CD14-positive monocyte (primary cell): Measurements from ENCODE around the gene KIF26A. TPM values are rescaled to one million over a fixed set of nuclear protein-coding genes. Genes with fewer than 3 reads are reported as not detected.

Source experiments
- DNase-seq, 3 donors: peaks; one replicate each; pipeline ENCODE4 v3.0.0-alpha.2; 2011 to 2022
- H2AFZ ChIP-seq: 2 replicates; pipeline ENCODE4 v1.6.0; 2012; ENCODE audit warnings: mild to moderate bottlenecking, low read depth, low read length, inconsistent platforms; ENCODE audit not compliant: insufficient read depth, poor library complexity, severe bottlenecking
- H3K27ac ChIP-seq, 2 donors: 1 replicate in 1 of 2; 2 replicates in 1 of 2; pipeline ENCODE4 v1.5.1; 2012 to 2013; ENCODE audit warnings: low read length in 2 of 2, control low read depth in 1 of 2, inconsistent platforms in 1 of 2, low read depth in 1 of 2, mild to moderate bottlenecking in 1 of 2
- H3K27me3 ChIP-seq, 2 donors: one replicate each; pipeline versions ENCODE4 v1.6.0 to v1.6.1; 2011 to 2013; ENCODE audit warnings: low read length in 2 of 2; ENCODE audit not compliant: control insufficient read depth in 2 of 2, insufficient read depth in 2 of 2
- H3K36me3 ChIP-seq, 2 donors: replicated peaks in 1 of 2; 1 replicate in 1 of 2; 2 replicates in 1 of 2; pipeline versions ENCODE4 v1.5.1 to v1.6.1; 2012 to 2013; ENCODE audit warnings: low read length in 2 of 2, control low read depth in 1 of 2, inconsistent platforms in 1 of 2, mild to moderate bottlenecking in 1 of 2; ENCODE audit not compliant: insufficient read depth in 2 of 2, control insufficient read depth in 1 of 2
- H3K4me1 ChIP-seq, 2 donors: 1 replicate in 1 of 2; 2 replicates in 1 of 2; pipeline versions ENCODE4 v1.5.1 to v1.6.1; 2012 to 2013; ENCODE audit warnings: low read length in 2 of 2, control low read depth in 1 of 2, inconsistent platforms in 1 of 2, mild to moderate bottlenecking in 1 of 2, moderate library complexity in 1 of 2; ENCODE audit not compliant: insufficient read depth in 2 of 2, control insufficient read depth in 1 of 2
- H3K4me2 ChIP-seq: replicated peaks from 2 replicates; pipeline ENCODE3; 2012; ENCODE audit warnings: low read length, moderate library complexity, mild to moderate bottlenecking; ENCODE audit not compliant: poor library complexity, severe bottlenecking; ENCODE audit errors: extremely low read depth
- H3K4me3 ChIP-seq, 3 experiments: fragments of 200-600 bp in 1 of 3; sonication (generic) in 1 of 3; replicated peaks in 1 of 3; 1 replicate in 2 of 3; 2 replicates in 1 of 3; pipeline ENCODE4 v1.5.1; 2011 to 2013; ENCODE audit warnings: low read length in 3 of 3, mild to moderate bottlenecking in 3 of 3, control low read depth in 2 of 3, low read depth in 2 of 3, inconsistent platforms in 1 of 3, moderate library complexity in 1 of 3
- H3K79me2 ChIP-seq: 2 replicates; pipeline ENCODE4 v1.6.0; 2012; ENCODE audit warnings: mild to moderate bottlenecking, control low read depth, inconsistent platforms, low read length, moderate library complexity; ENCODE audit not compliant: insufficient read depth
- H3K9ac ChIP-seq: 2 replicates; pipeline ENCODE4 v1.6.0; 2017; ENCODE audit warnings: low read length, mild to moderate bottlenecking; ENCODE audit not compliant: insufficient read depth, poor library complexity, severe bottlenecking
- H3K9me3 ChIP-seq, 2 donors: replicated peaks in 1 of 2; 1 replicate in 1 of 2; 2 replicates in 1 of 2; pipeline versions ENCODE4 v1.5.1 to v1.6.1; 2012 to 2013; ENCODE audit warnings: low read length in 2 of 2, control low read depth in 1 of 2; ENCODE audit not compliant: control insufficient read depth in 1 of 2, insufficient read depth in 1 of 2
- H4K20me1 ChIP-seq: 2 replicates; pipeline ENCODE4 v1.6.0; 2012; ENCODE audit warnings: mild to moderate bottlenecking, low read length, control low read depth, moderate library complexity; ENCODE audit not compliant: insufficient read depth
- H3K27ac Mint-ChIP-seq, 7 donors: one replicate each; pipeline ENCODE4 v1.8.0; 2020; ENCODE audit warnings: mild to moderate bottlenecking in 7 of 7, mixed read lengths in 7 of 7, moderate library complexity in 6 of 7, inconsistent platforms in 2 of 7
- H3K27me3 Mint-ChIP-seq, 3 donors: one replicate each; pipeline ENCODE4 v1.8.0; 2021 to 2022; ENCODE audit warnings: low read depth in 3 of 3, mild to moderate bottlenecking in 3 of 3, mixed read lengths in 3 of 3, moderate library complexity in 3 of 3, inconsistent platforms in 1 of 3
- H3K36me3 Mint-ChIP-seq, 2 donors: one replicate each; pipeline ENCODE4 v1.8.0; 2020; ENCODE audit warnings: mixed read lengths in 2 of 2, inconsistent platforms in 1 of 2, mild to moderate bottlenecking in 1 of 2
- H3K4me1 Mint-ChIP-seq: one replicate; pipeline ENCODE4 v1.8.0; 2020; ENCODE audit warnings: mild to moderate bottlenecking, mixed read lengths
- H3K4me3 Mint-ChIP-seq, 2 donors: one replicate each; pipeline ENCODE4 v1.8.0; 2020; ENCODE audit warnings: mild to moderate bottlenecking in 2 of 2, mixed read lengths in 2 of 2, moderate library complexity in 1 of 2
- H3K9me3 Mint-ChIP-seq, 7 donors: one replicate each; pipeline ENCODE4 v1.8.0; 2020 to 2022; ENCODE audit warnings: mixed read lengths in 7 of 7, mild to moderate bottlenecking in 6 of 7, moderate library complexity in 6 of 7, inconsistent platforms in 2 of 7
- CTCF ChIP-seq: fragments of 200-600 bp; IDR thresholded peaks from one replicate; pipeline ENCODE4 v1.8.0; 2022; ENCODE audit warnings: antibody characterized with exemption, mild to moderate bottlenecking
- WGBS: methylation state at CpG from one replicate; pipeline ENCODE4 v1.1.5; 2013; ENCODE audit warnings: missing lambda C conversion rate; ENCODE audit not compliant: insufficient coverage; 5-methylcytosine and 5-hydroxymethylcytosine counted together
- intact Hi-C, 2 donors: fragments of 100-400 bp; cut with micrococcal nuclease; formaldehyde crosslinking; loops; one replicate each; pipeline versions ENCODE4 v1.15.0 to v1.15.1; 2023
- polyA plus RNA-seq, 3 donors: library from polyadenylated mRNA; depleted of rRNA in 1 of 3; unstranded in 2 of 3; stranded (reverse) in 1 of 3; fragments of 300-500 nt in 2 of 3; fragments of >200 nt in 1 of 3; fragmentation: Illumina TruSeq in 2 of 3; gene quantifications; 1 replicate in 2 of 3; 2 replicates in 1 of 3; pipeline ENCODE4 v1.2.3, GENCODE V29; 2012 to 2021

Gene KIF26A
- polyA plus RNA-seq, 3 donors = not detected

DNA sequence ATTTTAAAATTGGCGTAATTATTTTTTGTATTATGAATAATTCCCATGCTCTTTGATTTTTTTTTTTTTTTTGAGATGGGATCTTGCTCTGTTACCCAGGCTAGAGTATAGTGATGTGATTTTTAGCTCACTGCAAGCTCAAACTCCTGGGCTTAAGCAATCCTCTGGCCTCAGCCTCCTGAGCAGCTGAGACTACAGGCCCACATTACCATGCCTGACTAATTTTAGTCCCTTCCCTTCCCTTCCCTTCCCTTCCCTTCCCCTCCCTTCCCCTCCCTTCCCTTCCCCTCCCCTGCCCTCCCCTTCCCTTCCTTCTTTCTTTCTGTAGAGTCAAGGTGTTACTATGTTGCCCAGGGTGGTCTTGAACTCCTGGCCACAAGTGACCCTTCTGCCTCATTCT lies 9.4 kb upstream of the KIF26A start:
- H2AFZ ChIP-seq = no peak overlapping the region
- H3K4me2 ChIP-seq = no peak overlapping the region
- no peak for DNase-seq
- no peaks in the 10 kb centered on the region for H3K4me1 ChIP-seq
- H3K4me3 ChIP-seq = no peak overlapping the region
- Mint-ChIP-seq H3K27ac (no peak overlapping the region), H3K4me3 (no peak overlapping the region), H3K9me3 (peaks cover 14 to 34% (median 24%) of the 10 kb centered on the region in 7 donors), H3K36me3 (no peaks in the 10 kb centered on the region), H3K27me3 (peaks cover 23 to 34% (median 27%) of the 10 kb centered on the region in 3 donors), H3K4me1 (no peaks in the 10 kb centered on the region)
- no peak overlapping the region for H3K9ac ChIP-seq
- no peak for TF ChIP-seq CTCF
- no peaks in the 10 kb centered on the region for H3K79me2 ChIP-seq
- peaks cover 0 to 2% of the 10 kb centered on the region in 2 donors for H3K27me3 ChIP-seq
- intact Hi-C loops = no loop called here
- WGBS = no CpG with 5 or more reads among the region's 1 CpG
- no peak overlapping the region for H3K27ac ChIP-seq
- H4K20me1 ChIP-seq = no peaks in the 10 kb centered on the region
- peaks cover 11 to 16% of the 10 kb centered on the region in 2 donors for H3K9me3 ChIP-seq
- H3K36me3 ChIP-seq = no peaks in the 10 kb centered on the region

DNA sequence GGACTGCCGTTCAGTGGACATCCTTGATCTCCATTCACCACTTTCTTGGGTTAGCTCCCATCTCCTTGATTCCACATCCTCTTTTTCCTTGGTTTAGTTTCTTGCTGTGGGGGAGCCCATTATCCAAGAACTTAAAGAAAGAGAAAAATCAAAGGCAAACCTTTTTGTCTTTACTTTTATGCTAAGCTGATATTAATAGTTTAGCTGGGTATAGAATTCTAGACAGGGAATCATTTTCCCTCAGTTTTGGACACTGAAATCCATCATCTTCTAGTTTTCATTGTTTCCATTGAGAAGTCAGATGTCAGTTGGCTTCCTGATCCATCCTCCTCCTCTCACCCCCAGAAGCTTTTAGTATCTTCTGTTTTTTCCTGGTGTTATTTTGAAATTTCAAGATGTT lies 8.8 kb upstream of the KIF26A start:
- DNase-seq = no peak
- H3K36me3 Mint-ChIP-seq = no peaks in the 10 kb centered on the region
- intact Hi-C loops = no loop called here
- H3K27me3 ChIP-seq = peaks cover 2 to 4% of the 10 kb centered on the region in 2 donors
- no CpG with 5 or more reads among the region's 1 CpG for WGBS
- TF ChIP-seq CTCF = no peak
- no peaks in the 10 kb centered on the region for H3K4me1 Mint-ChIP-seq
- H3K4me3 Mint-ChIP-seq = no peak overlapping the region
- no peak overlapping the region for H3K4me3 ChIP-seq
- H3K79me2 ChIP-seq = no peaks in the 10 kb centered on the region
- H4K20me1 ChIP-seq = no peaks in the 10 kb centered on the region
- no peak overlapping the region for H2AFZ ChIP-seq
- no peak overlapping the region for H3K4me2 ChIP-seq
- no peaks in the 10 kb centered on the region for H3K36me3 ChIP-seq
- H3K9me3 ChIP-seq = peaks cover 11 to 14% of the 10 kb centered on the region in 2 donors
- peaks cover 25 to 37% (median 32%) of the 10 kb centered on the region in 3 donors for H3K27me3 Mint-ChIP-seq
- H3K9ac ChIP-seq = no peak overlapping the region
- H3K27ac ChIP-seq = no peak overlapping the region
- H3K9me3 Mint-ChIP-seq = peaks cover 12 to 31% (median 21%) of the 10 kb centered on the region in 7 donors
- no peak overlapping the region for H3K27ac Mint-ChIP-seq
- H3K4me1 ChIP-seq = no peaks in the 10 kb centered on the region
